ENCODE measurements around the gene PTBP1.

The PTBP1 gene

DNA sequence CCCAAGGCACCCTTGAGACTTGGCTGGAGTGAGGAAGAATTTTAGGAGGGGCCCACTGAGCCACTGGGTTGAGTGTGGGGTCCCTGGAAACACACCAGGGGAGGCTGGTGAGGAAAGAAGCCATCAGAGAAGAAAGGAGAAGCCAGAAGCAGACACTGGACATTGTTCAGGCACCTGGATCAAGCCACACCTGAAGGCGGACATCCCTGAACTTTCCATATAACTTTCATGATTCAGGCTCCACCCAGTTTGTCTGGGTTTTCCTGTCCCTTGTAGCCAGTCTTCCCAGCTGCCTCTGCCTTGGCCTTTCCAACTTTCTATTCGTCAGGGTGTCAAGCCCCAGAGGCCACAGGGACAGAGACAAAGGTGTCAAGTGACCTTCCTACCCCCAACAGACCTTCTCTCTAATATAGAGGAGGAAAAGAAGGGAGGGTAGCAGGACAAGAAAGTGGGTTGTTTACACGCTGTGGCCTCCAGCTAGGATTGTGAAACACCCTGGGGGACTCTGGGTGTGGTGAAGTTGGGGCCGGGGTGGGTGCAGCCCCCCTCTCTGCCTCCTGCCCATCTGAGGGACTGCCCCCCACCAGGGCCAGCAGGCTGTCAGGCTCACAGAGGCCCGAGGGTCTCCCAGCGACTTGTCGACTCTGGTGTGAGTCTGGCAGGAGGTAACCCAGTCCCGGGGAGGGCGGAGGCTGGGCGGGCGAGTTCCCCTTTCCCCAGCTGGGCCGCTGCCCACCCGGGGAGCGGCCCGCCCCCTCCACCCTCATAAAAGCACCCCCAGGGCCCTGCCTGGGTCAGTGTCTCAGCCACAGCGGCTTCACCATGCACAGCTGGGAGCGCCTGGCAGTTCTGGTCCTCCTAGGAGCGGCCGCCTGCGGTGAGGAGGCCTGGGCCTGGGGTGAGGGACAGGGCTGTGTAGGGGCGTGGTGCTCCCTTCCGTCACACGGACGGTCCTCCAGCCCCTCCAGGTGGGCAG is 61.9 kb downstream of the PTBP1 start, which contains the start of gene CFD:
Gene CFD, plus strand, starts transcription at position 797 of the 976 bp plus-strand sequence. Its CDS starts 26 bp downstream, at position 823.
- no peak for FAIRE-seq

DNA sequence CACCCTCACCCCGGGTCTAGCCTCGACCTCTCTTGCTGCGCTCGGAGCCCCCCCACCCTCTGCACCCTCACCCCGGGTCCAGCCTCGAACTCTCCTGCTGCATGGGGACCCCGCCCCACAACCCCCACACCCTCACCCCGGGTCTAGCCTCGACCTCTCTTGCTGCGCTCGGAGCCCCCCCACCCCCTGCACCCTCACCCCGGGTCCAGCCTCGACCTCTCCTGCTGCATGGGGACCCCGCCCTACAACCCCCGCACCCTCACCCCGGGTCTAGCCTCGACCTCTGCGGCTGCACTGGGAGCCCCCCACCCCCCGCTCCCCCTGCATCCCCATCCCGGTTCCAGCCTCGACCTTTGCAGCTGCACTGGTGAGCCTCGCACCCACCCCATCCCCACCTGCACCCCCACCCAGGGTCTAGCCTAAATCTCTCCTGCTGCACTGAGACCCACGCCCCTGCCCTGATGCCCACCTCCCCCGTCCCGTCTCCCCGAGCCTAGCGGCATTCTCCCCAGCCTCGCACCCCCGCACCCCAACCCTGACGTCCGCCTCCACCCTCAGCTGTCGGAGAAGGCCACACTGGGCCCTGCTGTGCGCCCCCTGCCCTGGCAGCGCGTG is 64.0 kb downstream of the PTBP1 start:
- FAIRE-seq = no peak
